CD14-positive monocyte (primary cell): ENCODE data around the gene XYLT1. TPM values are rescaled to one million over a fixed set of nuclear protein-coding genes. Genes with fewer than 3 reads are reported as not detected.

Source experiments
- DNase-seq, 3 donors: peaks; one replicate each; pipeline ENCODE4 v3.0.0-alpha.2; 2011 to 2022
- H2AFZ ChIP-seq: 2 replicates; pipeline ENCODE4 v1.6.0; 2012; ENCODE audit warnings: mild to moderate bottlenecking, low read depth, low read length, inconsistent platforms; ENCODE audit not compliant: insufficient read depth, poor library complexity, severe bottlenecking
- H3K27ac ChIP-seq, 2 donors: 1 replicate in 1 of 2; 2 replicates in 1 of 2; pipeline ENCODE4 v1.5.1; 2012 to 2013; ENCODE audit warnings: low read length in 2 of 2, control low read depth in 1 of 2, inconsistent platforms in 1 of 2, low read depth in 1 of 2, mild to moderate bottlenecking in 1 of 2
- H3K27me3 ChIP-seq, 2 donors: one replicate each; pipeline versions ENCODE4 v1.6.0 to v1.6.1; 2011 to 2013; ENCODE audit warnings: low read length in 2 of 2; ENCODE audit not compliant: control insufficient read depth in 2 of 2, insufficient read depth in 2 of 2
- H3K36me3 ChIP-seq, 2 donors: replicated peaks in 1 of 2; 1 replicate in 1 of 2; 2 replicates in 1 of 2; pipeline versions ENCODE4 v1.5.1 to v1.6.1; 2012 to 2013; ENCODE audit warnings: low read length in 2 of 2, control low read depth in 1 of 2, inconsistent platforms in 1 of 2, mild to moderate bottlenecking in 1 of 2; ENCODE audit not compliant: insufficient read depth in 2 of 2, control insufficient read depth in 1 of 2
- H3K4me1 ChIP-seq, 2 donors: 1 replicate in 1 of 2; 2 replicates in 1 of 2; pipeline versions ENCODE4 v1.5.1 to v1.6.1; 2012 to 2013; ENCODE audit warnings: low read length in 2 of 2, control low read depth in 1 of 2, inconsistent platforms in 1 of 2, mild to moderate bottlenecking in 1 of 2, moderate library complexity in 1 of 2; ENCODE audit not compliant: insufficient read depth in 2 of 2, control insufficient read depth in 1 of 2
- H3K4me2 ChIP-seq: replicated peaks from 2 replicates; pipeline ENCODE3; 2012; ENCODE audit warnings: low read length, moderate library complexity, mild to moderate bottlenecking; ENCODE audit not compliant: poor library complexity, severe bottlenecking; ENCODE audit errors: extremely low read depth
- H3K4me3 ChIP-seq, 3 experiments: fragments of 200-600 bp in 1 of 3; sonication (generic) in 1 of 3; replicated peaks in 1 of 3; 1 replicate in 2 of 3; 2 replicates in 1 of 3; pipeline ENCODE4 v1.5.1; 2011 to 2013; ENCODE audit warnings: low read length in 3 of 3, mild to moderate bottlenecking in 3 of 3, control low read depth in 2 of 3, low read depth in 2 of 3, inconsistent platforms in 1 of 3, moderate library complexity in 1 of 3
- H3K79me2 ChIP-seq: 2 replicates; pipeline ENCODE4 v1.6.0; 2012; ENCODE audit warnings: mild to moderate bottlenecking, control low read depth, inconsistent platforms, low read length, moderate library complexity; ENCODE audit not compliant: insufficient read depth
- H3K9ac ChIP-seq: 2 replicates; pipeline ENCODE4 v1.6.0; 2017; ENCODE audit warnings: low read length, mild to moderate bottlenecking; ENCODE audit not compliant: insufficient read depth, poor library complexity, severe bottlenecking
- H3K9me3 ChIP-seq, 2 donors: replicated peaks in 1 of 2; 1 replicate in 1 of 2; 2 replicates in 1 of 2; pipeline versions ENCODE4 v1.5.1 to v1.6.1; 2012 to 2013; ENCODE audit warnings: low read length in 2 of 2, control low read depth in 1 of 2; ENCODE audit not compliant: control insufficient read depth in 1 of 2, insufficient read depth in 1 of 2
- H4K20me1 ChIP-seq: 2 replicates; pipeline ENCODE4 v1.6.0; 2012; ENCODE audit warnings: mild to moderate bottlenecking, low read length, control low read depth, moderate library complexity; ENCODE audit not compliant: insufficient read depth
- H3K27ac Mint-ChIP-seq, 7 donors: one replicate each; pipeline ENCODE4 v1.8.0; 2020; ENCODE audit warnings: mild to moderate bottlenecking in 7 of 7, mixed read lengths in 7 of 7, moderate library complexity in 6 of 7, inconsistent platforms in 2 of 7
- H3K27me3 Mint-ChIP-seq, 3 donors: one replicate each; pipeline ENCODE4 v1.8.0; 2021 to 2022; ENCODE audit warnings: low read depth in 3 of 3, mild to moderate bottlenecking in 3 of 3, mixed read lengths in 3 of 3, moderate library complexity in 3 of 3, inconsistent platforms in 1 of 3
- H3K36me3 Mint-ChIP-seq, 2 donors: one replicate each; pipeline ENCODE4 v1.8.0; 2020; ENCODE audit warnings: mixed read lengths in 2 of 2, inconsistent platforms in 1 of 2, mild to moderate bottlenecking in 1 of 2
- H3K4me1 Mint-ChIP-seq: one replicate; pipeline ENCODE4 v1.8.0; 2020; ENCODE audit warnings: mild to moderate bottlenecking, mixed read lengths
- H3K4me3 Mint-ChIP-seq, 2 donors: one replicate each; pipeline ENCODE4 v1.8.0; 2020; ENCODE audit warnings: mild to moderate bottlenecking in 2 of 2, mixed read lengths in 2 of 2, moderate library complexity in 1 of 2
- H3K9me3 Mint-ChIP-seq, 7 donors: one replicate each; pipeline ENCODE4 v1.8.0; 2020 to 2022; ENCODE audit warnings: mixed read lengths in 7 of 7, mild to moderate bottlenecking in 6 of 7, moderate library complexity in 6 of 7, inconsistent platforms in 2 of 7
- CTCF ChIP-seq: fragments of 200-600 bp; IDR thresholded peaks from one replicate; pipeline ENCODE4 v1.8.0; 2022; ENCODE audit warnings: antibody characterized with exemption, mild to moderate bottlenecking
- WGBS: methylation state at CpG from one replicate; pipeline ENCODE4 v1.1.5; 2013; ENCODE audit warnings: missing lambda C conversion rate; ENCODE audit not compliant: insufficient coverage; 5-methylcytosine and 5-hydroxymethylcytosine counted together
- intact Hi-C, 2 donors: fragments of 100-400 bp; cut with micrococcal nuclease; formaldehyde crosslinking; loops; one replicate each; pipeline versions ENCODE4 v1.15.0 to v1.15.1; 2023
- polyA plus RNA-seq, 3 donors: library from polyadenylated mRNA; depleted of rRNA in 1 of 3; unstranded in 2 of 3; stranded (reverse) in 1 of 3; fragments of 300-500 nt in 2 of 3; fragments of >200 nt in 1 of 3; fragmentation: Illumina TruSeq in 2 of 3; gene quantifications; 1 replicate in 2 of 3; 2 replicates in 1 of 3; pipeline ENCODE4 v1.2.3, GENCODE V29; 2012 to 2021

The XYLT1 gene
- polyA plus RNA-seq, 3 donors, result 0.51 to 9.4 (median 1.6) TPM

- Mint-ChIP-seq H3K27ac (peak overlapping the region in 2 of 7 donors; percentile 62 to 66), H3K4me1 (peaks cover 43% of the 10 kb centered on the region), H3K9me3 (peaks cover 0 to 2% (median 0%) of the 10 kb centered on the region in 7 donors), H3K36me3 (peaks cover 10 to 16% of the 10 kb centered on the region in 2 donors), H3K4me3 (peak overlapping the region in 1 of 2 donors; percentile 72), H3K27me3 (peaks cover 0 to 2% (median 0%) of the 10 kb centered on the region in 3 donors)
- Histone ChIP-seq H3K4me2 (peak overlapping the region; percentile 62), H3K36me3 (peaks cover 0 to 13% of the 10 kb centered on the region in 2 donors), H3K27ac (peak overlapping the region in 1 of 2 donors; percentile 16), H3K9me3 (no peaks in the 10 kb centered on the region), H2AFZ (no peak overlapping the region), H3K4me3 (peak overlapping the region in 1 of 3 experiments; percentile 55), H3K27me3 (no peaks in the 10 kb centered on the region), H4K20me1 (peaks cover 20% of the 10 kb centered on the region), H3K9ac (no peak overlapping the region), H3K4me1 (peaks cover 35 to 36% of the 10 kb centered on the region in 2 donors), H3K79me2 (peaks cover 9% of the 10 kb centered on the region)
- intact Hi-C loops, result no loop called here
- WGBS, result 83% methylated on average over 2 of the region's 3 CpGs
- DNase-seq, result no peak
- TF ChIP-seq CTCF, result no peak
Measured at GRCh38 chr16:17223576-17223975, 247.2 kb downstream of the XYLT1 start.

GRCh38 chr16:17222871-17223401 is 247.8 kb downstream of the XYLT1 start:
- intact Hi-C loops, result no loop called here
- no peak overlapping the region for H2AFZ ChIP-seq
- no peak overlapping the region for H3K9ac ChIP-seq
- TF ChIP-seq CTCF, result no peak
- H3K27me3 ChIP-seq, result no peaks in the 10 kb centered on the region
- peak overlapping the region; percentile 56 to 72 for H3K4me3 Mint-ChIP-seq
- DNase-seq, result peak; percentile 43 to 73 (median 44)
- peaks cover 0 to 2% (median 0%) of the 10 kb centered on the region in 7 donors for H3K9me3 Mint-ChIP-seq
- H3K4me2 ChIP-seq, result peak overlapping the region; percentile 62
- H3K27ac ChIP-seq, result peak overlapping the region; percentile 16 to 19
- H3K36me3 Mint-ChIP-seq, result peaks cover 13 to 16% of the 10 kb centered on the region in 2 donors
- H3K4me1 Mint-ChIP-seq, result peaks cover 43% of the 10 kb centered on the region
- H3K9me3 ChIP-seq, result no peaks in the 10 kb centered on the region
- peaks cover 10% of the 10 kb centered on the region for H3K79me2 ChIP-seq
- WGBS, result 1% methylated on average over 10 of the region's 12 CpGs
- H3K27ac Mint-ChIP-seq, result peak overlapping the region in 6 of 7 donors; percentile 50 to 70 (median 63)
- peaks cover 35 to 36% of the 10 kb centered on the region in 2 donors for H3K4me1 ChIP-seq
- H3K4me3 ChIP-seq, result peak overlapping the region in 2 of 3 experiments; percentile 3 to 55
- H4K20me1 ChIP-seq, result peaks cover 17% of the 10 kb centered on the region
- H3K27me3 Mint-ChIP-seq, result peaks cover 0 to 2% (median 0%) of the 10 kb centered on the region in 3 donors
- H3K36me3 ChIP-seq, result peaks cover 0 to 7% of the 10 kb centered on the region in 2 donors
